ENCODE measurements around the gene TROAP. TPM values are rescaled to one million over a fixed set of nuclear protein-coding genes. Genes with fewer than 3 reads are reported as not detected.
"Not testable (repeated sequence)": the region's sequence is repeated elsewhere in the genome, so short reads cannot be mapped to it uniquely, and the experiment has no call there.

TROAP gene
- total and polyA plus RNA-seq, 9 of the 15 experiments (the other 6 are each of a cell fraction or from before 2014, with no cell fraction given) = 46.4 to 171 (median 59.8) TPM

- TF ChIP-seq ZBTB26 (CRISPR knock-in tag; IDR thresholded peaks at IDR 0.05) (no peak), PRDM10 (IDR thresholded peaks at IDR 0.05; ENCODE audit: partially characterized antibody) (peak; percentile 45)
These were observed 8.2 kb upstream of the TROAP start for GRCh38 chr12:49314811-49315210.

GRCh38 chr12:49317118-49317517, 5.9 kb upstream of the TROAP start:
- H3K9me3 ChIP-seq (replicated peaks; ENCODE audit: control insufficient read depth, insufficient read depth, low read depth, low read length); H3K27ac ChIP-seq (ENCODE audit: extremely low read depth, low read depth, low read length); intact Hi-C loops (cut with micrococcal nuclease); ATAC-seq; H4K20me1 ChIP-seq (replicated peaks; ENCODE audit: control insufficient read depth, insufficient read depth, low read length); H3K36me3 ChIP-seq (ENCODE audit: control insufficient read depth, insufficient read depth, low read length); H2AFZ ChIP-seq (ENCODE audit: low read depth, low read length); H3K4me3 ChIP-seq; H3K4me1 ChIP-seq (replicated peaks in 1 of 2; ENCODE audit: control insufficient read depth in 2 of 2, insufficient read depth in 2 of 2, low read length in 2 of 2); H3K4me2 ChIP-seq (ENCODE audit: insufficient read depth, low read length); BruUV-seq (replicated peaks); POLR2A ChIA-PET; FAIRE-seq; H3K79me2 ChIP-seq (ENCODE audit: control insufficient read depth, insufficient read depth, low read length); DNase-seq (ENCODE audit: extremely low read depth in 1 of 4, low spot score in 3 of 4); CTCF ChIA-PET (ENCODE audit: low intra/inter-chr PET ratio); in situ Hi-C loops (cut with MboI); H3K9ac ChIP-seq (ENCODE audit: insufficient read depth in 1 of 2, low read depth in 2 of 2, low read length in 2 of 2); H3K9me1 ChIP-seq (ENCODE audit: control insufficient read depth, insufficient read depth, low read length); H3K27me3 ChIP-seq (ENCODE audit: control insufficient read depth in 2 of 2, insufficient read depth in 2 of 2, low read length in 2 of 2): not testable (repeated sequence)
- WGBS (ENCODE audit: insufficient coverage, low coverage, missing lambda C conversion rate) = 91% methylated on average over 10 of the region's 10 CpGs

More at GRCh38 chr12:49314811-49315210, 8.2 kb upstream of the TROAP start:
- no peaks in the 10 kb centered on the region for H3K36me3 ChIP-seq (ENCODE audit: control insufficient read depth, insufficient read depth, low read length)
- FAIRE-seq (no peak), ATAC-seq (no peak; the same call in 1 of the 3 replicates), DNase-seq (ENCODE audit: extremely low read depth in 1 of 4, low spot score in 3 of 4) (no peak)
- no peak overlapping the region for H3K4me3 ChIP-seq
- BruUV-seq (replicated peaks) = no TSS peak
- H2AFZ ChIP-seq (ENCODE audit: low read depth, low read length) = no peak overlapping the region
- CTCF ChIA-PET (ENCODE audit: low intra/inter-chr PET ratio) = no interaction called here
- in situ Hi-C loops (cut with MboI) (no loop called here), intact Hi-C loops (cut with micrococcal nuclease) (no loop called here)
- no peaks in the 10 kb centered on the region for H3K79me2 ChIP-seq (ENCODE audit: control insufficient read depth, insufficient read depth, low read length)
- no peaks in the 10 kb centered on the region; a peak in 2 of 5 replicates for H3K4me1 ChIP-seq (replicated peaks in 1 of 2; ENCODE audit: control insufficient read depth in 2 of 2, insufficient read depth in 2 of 2, low read length in 2 of 2)
- H3K9me1 ChIP-seq (ENCODE audit: control insufficient read depth, insufficient read depth, low read length) = no peaks in the 10 kb centered on the region
- no peak overlapping the region; a peak in 1 of 4 replicates for H3K9ac ChIP-seq (ENCODE audit: insufficient read depth in 1 of 2, low read depth in 2 of 2, low read length in 2 of 2)
- no peaks in the 10 kb centered on the region for H3K27me3 ChIP-seq (ENCODE audit: control insufficient read depth in 2 of 2, insufficient read depth in 2 of 2, low read length in 2 of 2)
- POLR2A ChIA-PET = interaction anchor here (0.6 kb wide), 1 partner anchor 80 kb away, joined by 3 read pairs; no protein-coding TSS in a partner anchor
- H3K27ac ChIP-seq (ENCODE audit: extremely low read depth, low read depth, low read length) = no peak overlapping the region
- no peak overlapping the region for H3K4me2 ChIP-seq (ENCODE audit: insufficient read depth, low read length)
- no peaks in the 10 kb centered on the region for H4K20me1 ChIP-seq (replicated peaks; ENCODE audit: control insufficient read depth, insufficient read depth, low read length)
- WGBS (ENCODE audit: insufficient coverage, low coverage, missing lambda C conversion rate) = 70% methylated on average over 1 of the region's 1 CpG
- H3K9me3 ChIP-seq (replicated peaks; ENCODE audit: control insufficient read depth, insufficient read depth, low read depth, low read length) = no peaks in the 10 kb centered on the region

All from K562 (cell line).